ENCODE results near the gene CASZ1. TPM values are rescaled to one million over a fixed set of nuclear protein-coding genes. Genes with fewer than 3 reads are reported as not detected.

Gene CASZ1
- total and polyA plus RNA-seq, 2 donors (not counting 3 experiments of a cell fraction or from before 2014, with no cell fraction given), result 1.5 to 5.2 TPM

DNA sequence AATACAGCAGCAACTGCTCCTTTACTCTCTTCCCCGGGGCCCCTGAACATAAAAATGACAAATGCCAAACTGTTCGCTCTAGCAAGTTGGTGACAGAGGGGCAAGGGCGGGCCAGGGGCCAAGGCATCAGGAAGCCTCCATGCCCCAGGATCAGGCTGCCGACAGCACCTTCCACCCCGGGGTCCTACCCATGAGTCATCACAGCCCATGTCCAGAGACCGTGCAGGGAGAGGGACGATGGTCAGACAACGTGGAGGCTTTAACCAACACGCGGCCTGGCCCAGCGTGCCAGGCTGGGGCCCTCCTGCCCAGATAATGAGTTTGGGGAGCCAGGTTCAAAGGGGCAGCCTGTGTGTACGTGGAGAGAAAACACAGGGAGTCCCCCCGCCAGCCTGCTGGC, 90.5 kb downstream of the CASZ1 start:
- Histone ChIP-seq H3K9me1 (replicated peaks; ENCODE audit: control insufficient read depth, extremely low read depth, insufficient read depth, low read length) (no peaks in the 10 kb centered on the region), H3K79me2 (ENCODE audit: control insufficient read depth, insufficient read depth, low read length) (no peaks in the 10 kb centered on the region), H3K4me2 (ENCODE audit: insufficient read depth, low read length) (no peak overlapping the region), H3K27ac (ENCODE audit: insufficient read depth, low read depth, low read length) (no peak overlapping the region), H3K9me3 (replicated peaks; ENCODE audit: control insufficient read depth, insufficient read depth, low read length) (no peaks in the 10 kb centered on the region), H4K20me1 (replicated peaks; ENCODE audit: control insufficient read depth, extremely low read depth, insufficient read depth, low read length) (no peaks in the 10 kb centered on the region), H2AFZ (ENCODE audit: low read depth, low read length) (no peak overlapping the region), H3K9ac (replicated peaks; ENCODE audit: extremely low read depth, insufficient read depth, low read length) (no peak overlapping the region), H3K27me3 (ENCODE audit: control insufficient read depth in 2 of 2, insufficient read depth in 2 of 2, low read length in 2 of 2) (peaks cover 0 to 5% of the 10 kb centered on the region in 2 experiments), H3K4me1 (ENCODE audit: control insufficient read depth, extremely low read depth, insufficient read depth, low read length) (no peaks in the 10 kb centered on the region), H3K4me3 (replicated peaks in 1 of 3; ENCODE audit: insufficient read depth in 1 of 3, low read depth in 1 of 3, low read length in 3 of 3) (no peak overlapping the region), H3K36me3 (ENCODE audit: control insufficient read depth in 2 of 2, extremely low read depth in 1 of 2, insufficient read depth in 2 of 2, low read length in 2 of 2) (no peaks in the 10 kb centered on the region)
- ChIA-PET CTCF (interaction anchor here (0.6 kb wide), 1 partner anchor 21 kb away, joined by 3 read pairs; no protein-coding TSS in a partner anchor), POLR2A (no interaction called here)
- no TSS peak for BruUV-seq (replicated peaks)
- TF ChIP-seq JUN (IDR thresholded peaks at IDR 0.05; ENCODE audit: borderline replicate concordance, insufficient read depth, insufficient read length, low read depth) (no peak), FOS (IDR thresholded peaks at IDR 0.05; ENCODE audit: borderline replicate concordance, insufficient read depth, low read length) (no peak), EZH2 (IDR thresholded peaks at IDR 0.05; ENCODE audit: borderline replicate concordance, low read depth, low read length, severe bottlenecking) (no peak), POLR2AphosphoS5 (IDR thresholded peaks at IDR 0.05; ENCODE audit: insufficient read depth, low read depth, low read length) (no peak)
- intact Hi-C loops (cut with micrococcal nuclease) (no loop called here), dilution Hi-C loops (cut with MboI; ENCODE audit: extremely low pct_ligation_motif_present, low sequenced_read_pairs) (no loop called here)
- DNase-seq (ENCODE audit: low read depth, low spot score) (no peak), FAIRE-seq (no peak)

DNA sequence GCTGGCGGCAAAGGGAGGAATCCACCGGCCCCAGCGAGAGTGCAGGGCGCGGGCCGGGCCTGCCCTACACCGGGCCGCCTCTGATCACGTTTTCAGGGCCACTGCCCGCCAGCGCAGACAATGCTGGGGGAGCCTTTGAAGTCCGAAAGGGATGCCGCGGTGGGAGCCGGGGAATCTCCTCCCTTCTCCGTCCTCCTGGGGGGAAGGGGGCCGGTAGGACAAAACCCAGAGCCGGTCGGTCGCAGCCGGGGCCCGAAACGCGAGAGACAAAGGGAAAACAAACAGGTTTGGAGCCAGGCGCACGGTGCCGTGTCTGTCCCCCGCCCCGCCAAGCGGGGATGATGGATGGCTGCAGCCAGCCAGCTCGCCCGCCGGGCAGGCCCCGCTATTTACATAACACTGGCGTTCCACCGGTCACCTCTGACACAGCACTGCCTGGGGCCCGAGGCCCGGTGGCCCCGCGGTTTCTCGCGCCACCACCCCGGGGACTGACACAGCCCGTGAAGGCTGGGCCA, 92.0 kb downstream of the CASZ1 start:
- dilution Hi-C loops (cut with MboI; ENCODE audit: extremely low pct_ligation_motif_present, low sequenced_read_pairs) (no loop called here), intact Hi-C loops (cut with micrococcal nuclease) (no loop called here)
- TF ChIP-seq EZH2 (IDR thresholded peaks at IDR 0.05; ENCODE audit: borderline replicate concordance, low read depth, low read length, severe bottlenecking) (no peak), POLR2A (IDR thresholded peaks at IDR 0.05; ENCODE audit: low read depth, low read length) (no peak), MYC (IDR thresholded peaks at IDR 0.05; ENCODE audit: low read depth, low read length) (no peak)
- TF ChIP-seq, protein P1, sequence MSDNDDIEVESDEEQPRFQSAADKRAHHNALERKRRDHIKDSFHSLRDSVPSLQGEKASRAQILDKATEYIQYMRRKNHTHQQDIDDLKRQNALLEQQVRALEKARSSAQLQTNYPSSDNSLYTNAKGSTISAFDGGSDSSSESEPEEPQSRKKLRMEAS (IDR thresholded peaks at IDR 0.05; ENCODE audit: insufficient read depth, insufficient read length), result no peak
- no peak for DNase-seq (ENCODE audit: low read depth, low spot score)
- no peaks in the 10 kb centered on the region for H3K9me1 ChIP-seq (replicated peaks; ENCODE audit: control insufficient read depth, extremely low read depth, insufficient read depth, low read length)
- no peak overlapping the region for H2AFZ ChIP-seq (ENCODE audit: low read depth, low read length)
- H3K4me1 ChIP-seq (ENCODE audit: control insufficient read depth, extremely low read depth, insufficient read depth, low read length), result no peaks in the 10 kb centered on the region
- H3K4me3 ChIP-seq (replicated peaks in 1 of 3; ENCODE audit: insufficient read depth in 1 of 3, low read depth in 1 of 3, low read length in 3 of 3), result no peak overlapping the region
- BruUV-seq (replicated peaks), result no TSS peak
- ChIA-PET CTCF (no interaction called here), POLR2A (no interaction called here)
- no peaks in the 10 kb centered on the region for H3K79me2 ChIP-seq (ENCODE audit: control insufficient read depth, insufficient read depth, low read length)
- peaks cover 0 to 5% of the 10 kb centered on the region in 2 experiments for H3K27me3 ChIP-seq (ENCODE audit: control insufficient read depth in 2 of 2, insufficient read depth in 2 of 2, low read length in 2 of 2)
- no peak overlapping the region for H3K9ac ChIP-seq (replicated peaks; ENCODE audit: extremely low read depth, insufficient read depth, low read length)
- FAIRE-seq, result no peak
- no peaks in the 10 kb centered on the region for H3K36me3 ChIP-seq (ENCODE audit: control insufficient read depth in 2 of 2, extremely low read depth in 1 of 2, insufficient read depth in 2 of 2, low read length in 2 of 2)
- H3K4me2 ChIP-seq (ENCODE audit: insufficient read depth, low read length), result no peak overlapping the region
- H3K27ac ChIP-seq (ENCODE audit: insufficient read depth, low read depth, low read length), result no peak overlapping the region
- no peaks in the 10 kb centered on the region for H4K20me1 ChIP-seq (replicated peaks; ENCODE audit: control insufficient read depth, extremely low read depth, insufficient read depth, low read length)
- H3K9me3 ChIP-seq (replicated peaks; ENCODE audit: control insufficient read depth, insufficient read depth, low read length), result no peaks in the 10 kb centered on the region
